OCI-LY7 (cell line): ENCODE data around the gene GATA3.

Experiments used
- EZH2phosphoT487 ChIP-seq: fragments of 200-600 bp; sonication (generic); IDR thresholded peaks from 2 replicates; pipeline ENCODE4 v1.6.1; 2018; ENCODE audit warnings: low read depth, borderline replicate concordance, mild to moderate bottlenecking, mixed run types, antibody characterized with exemption, low read length, moderate library complexity, mixed read lengths
- TF ChIP-seq, protein P1 (sequence below): fragments of 200-600 bp; sonication (generic); conservative IDR thresholded peaks from 2 replicates; pipeline ENCODE4 v1.5.1; 2014; ENCODE audit warnings: mild to moderate bottlenecking, antibody characterized with exemption, low read length, moderate library complexity, mixed read lengths

GRCh38 chr10:8086315-8086714, 31.8 kb downstream of the GATA3 start:
- TF ChIP-seq, protein P1, sequence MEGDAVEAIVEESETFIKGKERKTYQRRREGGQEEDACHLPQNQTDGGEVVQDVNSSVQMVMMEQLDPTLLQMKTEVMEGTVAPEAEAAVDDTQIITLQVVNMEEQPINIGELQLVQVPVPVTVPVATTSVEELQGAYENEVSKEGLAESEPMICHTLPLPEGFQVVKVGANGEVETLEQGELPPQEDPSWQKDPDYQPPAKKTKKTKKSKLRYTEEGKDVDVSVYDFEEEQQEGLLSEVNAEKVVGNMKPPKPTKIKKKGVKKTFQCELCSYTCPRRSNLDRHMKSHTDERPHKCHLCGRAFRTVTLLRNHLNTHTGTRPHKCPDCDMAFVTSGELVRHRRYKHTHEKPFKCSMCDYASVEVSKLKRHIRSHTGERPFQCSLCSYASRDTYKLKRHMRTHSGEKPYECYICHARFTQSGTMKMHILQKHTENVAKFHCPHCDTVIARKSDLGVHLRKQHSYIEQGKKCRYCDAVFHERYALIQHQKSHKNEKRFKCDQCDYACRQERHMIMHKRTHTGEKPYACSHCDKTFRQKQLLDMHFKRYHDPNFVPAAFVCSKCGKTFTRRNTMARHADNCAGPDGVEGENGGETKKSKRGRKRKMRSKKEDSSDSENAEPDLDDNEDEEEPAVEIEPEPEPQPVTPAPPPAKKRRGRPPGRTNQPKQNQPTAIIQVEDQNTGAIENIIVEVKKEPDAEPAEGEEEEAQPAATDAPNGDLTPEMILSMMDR: no peak
- TF ChIP-seq EZH2phosphoT487: no peak
